Occipital lobe (tissue), 2 donors: ENCODE results near the gene CLEC4C. TPM values are rescaled to one million over a fixed set of nuclear protein-coding genes. Genes with fewer than 3 reads are reported as not detected.
"Not testable (repeated sequence)": the region's sequence is repeated elsewhere in the genome, so short reads cannot be mapped to it uniquely, and the experiment has no call there.

Experiments used
- DNase-seq: peaks from one replicate; lab custom pipeline; 2025; lab: John Stamatoyannopoulos, UW
- total RNA-seq: library from RNA; depleted of rRNA; stranded (reverse); fragments of >200 nt; gene quantifications from one replicate; pipeline ENCODE4 v1.2.3, GENCODE V29; 2014

Gene CLEC4C, protein sequence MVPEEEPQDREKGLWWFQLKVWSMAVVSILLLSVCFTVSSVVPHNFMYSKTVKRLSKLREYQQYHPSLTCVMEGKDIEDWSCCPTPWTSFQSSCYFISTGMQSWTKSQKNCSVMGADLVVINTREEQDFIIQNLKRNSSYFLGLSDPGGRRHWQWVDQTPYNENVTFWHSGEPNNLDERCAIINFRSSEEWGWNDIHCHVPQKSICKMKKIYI
- not detected for total RNA-seq

DNA sequence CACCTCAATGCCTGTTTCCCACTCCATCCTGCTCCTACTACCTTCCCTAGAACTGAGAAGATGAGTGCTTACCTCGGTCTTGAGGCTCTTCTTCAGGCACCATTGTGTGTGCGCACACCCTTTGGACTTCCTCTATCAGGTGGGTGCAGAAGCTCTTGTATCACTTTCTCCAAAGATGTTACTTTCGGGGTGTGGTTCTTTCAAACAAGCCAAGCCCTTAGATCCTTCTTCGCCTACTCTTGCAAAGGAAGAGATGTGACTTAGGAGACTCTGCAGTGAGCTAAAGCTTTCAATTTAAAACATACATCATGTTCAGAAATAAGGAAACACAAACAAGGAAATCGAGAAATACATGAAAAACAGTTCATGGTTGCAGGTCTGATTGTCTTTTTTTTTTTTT lies at the start of gene CLEC4C:
CLEC4C (minus strand) TSS at position 130 of the 400 bp plus-strand sequence; CDS start at position 103, 27 bp downstream.
- DNase-seq: no peak

DNA sequence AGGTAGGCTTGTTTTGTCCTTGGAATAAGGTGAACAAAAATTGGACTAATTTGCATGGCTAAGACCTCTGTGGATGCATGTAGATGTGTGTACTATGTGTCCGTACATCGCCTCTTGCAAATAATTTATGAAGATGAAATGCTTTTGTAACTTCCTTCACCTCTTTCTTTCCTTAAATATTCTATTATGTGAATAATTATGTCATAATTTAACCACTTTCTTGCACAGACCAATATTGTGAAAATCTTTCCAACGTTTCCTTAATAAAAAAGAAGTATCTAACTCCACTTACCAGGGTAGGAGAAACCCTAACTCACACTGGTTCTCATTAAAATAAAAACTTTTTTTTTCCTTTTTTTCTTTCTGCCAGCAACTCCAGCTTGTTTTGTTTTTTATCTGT lies 46.0 kb upstream of the CLEC4C start:
- no peak for DNase-seq

- not testable (repeated sequence) for DNase-seq
These were observed 41.8 kb upstream of the CLEC4C start, which contains the start of gene NANOG for GRCh38 chr12:7788884-7789528. TSS of gene NANOG (plus strand) at chr12:7789402. CDS start at chr12:7789615, 213 bp downstream.

DNA sequence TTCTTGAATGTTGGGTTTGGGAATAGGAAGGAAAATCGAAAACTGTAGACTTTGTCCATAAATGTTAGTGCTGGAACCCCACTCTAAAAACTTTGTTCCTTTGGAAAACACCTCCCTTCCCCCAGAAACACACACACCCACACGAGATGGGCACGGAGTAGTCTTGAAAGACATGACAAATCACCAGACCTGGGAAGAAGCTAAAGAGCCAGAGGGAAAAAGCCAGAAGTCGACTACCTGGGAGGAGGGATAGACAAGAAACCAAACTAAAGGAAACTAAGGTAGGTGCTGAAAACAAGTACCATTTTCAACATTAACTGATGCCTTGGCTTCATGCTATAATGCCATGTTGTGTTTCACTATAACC lies 41.1 kb upstream of the CLEC4C start:
- no peak for DNase-seq

DNA sequence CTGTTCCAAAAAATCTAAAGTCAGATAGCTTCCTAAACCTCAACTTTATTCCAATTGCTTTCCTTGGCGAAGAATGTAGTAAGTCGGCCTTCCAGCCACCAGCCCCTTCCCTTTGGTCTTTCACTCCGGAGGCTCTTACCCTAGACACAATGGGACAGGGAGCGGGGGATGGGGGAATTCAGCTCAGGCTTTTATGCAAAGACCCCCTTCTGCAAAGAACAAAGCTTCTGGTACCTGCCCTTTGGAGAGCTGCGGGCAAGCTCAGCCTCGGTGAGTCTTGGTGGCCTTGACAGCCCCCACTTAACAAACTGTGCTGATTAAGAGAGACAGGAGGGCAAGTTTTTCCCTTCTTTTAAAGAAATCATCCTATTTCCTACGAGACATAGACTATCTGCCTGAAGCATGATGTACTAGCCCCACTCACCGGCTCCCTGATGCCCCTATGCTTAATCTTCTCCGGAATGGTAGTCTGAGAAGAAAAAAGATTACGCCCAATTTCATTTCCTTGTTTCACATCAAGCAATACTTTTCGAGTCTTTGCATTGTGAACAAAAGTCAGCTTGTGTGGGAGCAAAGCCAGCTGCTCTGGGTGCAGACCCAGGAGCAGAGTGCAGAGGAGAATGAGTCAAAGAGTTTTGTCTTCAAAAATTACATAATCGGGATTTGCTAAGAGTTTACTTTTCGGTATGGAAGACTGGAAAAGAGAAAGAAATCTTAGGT lies 40.6 kb upstream of the CLEC4C start:
- DNase-seq: no peak

DNA sequence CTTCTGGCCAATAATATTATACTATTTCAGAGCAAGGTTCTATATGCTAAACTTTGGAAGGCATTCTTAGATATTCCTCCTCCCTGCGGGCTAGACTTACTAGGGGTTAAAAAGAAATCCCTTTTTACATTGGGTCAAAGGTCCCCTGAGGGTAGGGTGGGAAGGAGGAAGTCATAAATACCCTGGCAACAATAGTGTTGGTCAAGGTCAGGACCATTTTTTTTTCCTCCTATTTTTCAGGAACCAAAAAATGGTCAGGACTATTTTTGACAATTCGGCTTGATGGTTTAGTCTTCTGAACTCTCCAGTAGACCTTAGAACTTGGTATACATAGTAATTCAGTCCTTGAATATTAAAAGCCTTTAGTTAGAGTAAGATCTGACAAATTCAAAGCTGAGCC lies 37.5 kb upstream of the CLEC4C start:
- DNase-seq: no peak

- not testable (repeated sequence) for DNase-seq
These were observed 36.3 kb upstream of the CLEC4C start for GRCh38 chr12:7783433-7783832.

- DNase-seq: no peak
These were observed 34.9 kb upstream of the CLEC4C start for GRCh38 chr12:7782055-7782454.

DNA sequence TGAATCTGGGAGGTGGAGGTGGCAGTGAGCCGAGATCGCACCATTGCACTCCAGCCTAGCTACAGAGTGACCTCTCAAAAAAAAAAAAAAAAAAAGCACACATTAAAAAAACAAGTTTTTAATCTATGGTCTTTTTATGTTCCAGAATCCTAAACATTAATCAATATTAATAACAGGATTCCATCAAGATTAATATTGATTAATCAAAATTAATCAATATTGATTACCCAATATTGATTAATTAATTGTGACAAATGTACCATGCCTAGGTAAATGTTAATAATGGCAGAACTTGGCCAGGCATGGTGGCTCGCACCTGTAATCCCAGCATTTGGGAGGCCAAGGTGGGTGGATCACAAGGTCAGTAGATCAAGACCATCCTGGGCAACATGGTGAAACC lies 34.1 kb upstream of the CLEC4C start:
- no peak for DNase-seq

DNA sequence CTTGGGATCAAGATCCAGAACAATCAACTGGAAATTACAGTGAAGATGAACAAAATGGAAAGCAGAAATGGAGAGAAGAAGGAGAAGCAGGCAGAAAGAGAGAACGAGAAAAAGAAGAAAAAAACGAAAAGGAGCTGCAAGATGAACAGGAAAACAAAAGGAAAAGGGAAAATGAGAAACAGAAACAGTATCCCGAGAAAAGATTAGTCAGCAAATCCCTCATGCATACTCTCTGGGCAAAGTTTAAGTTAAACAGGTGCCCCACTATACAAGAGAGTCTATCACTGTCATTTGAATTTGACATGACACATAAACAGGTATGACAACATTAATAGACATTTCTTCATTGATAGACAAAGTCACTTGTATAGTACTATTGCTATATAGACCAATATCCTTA lies 22.8 kb upstream of the CLEC4C start:
- no peak for DNase-seq

GRCh38 chr12:7758766-7759140 lies 11.6 kb upstream of the CLEC4C start:
- no peak for DNase-seq

DNA sequence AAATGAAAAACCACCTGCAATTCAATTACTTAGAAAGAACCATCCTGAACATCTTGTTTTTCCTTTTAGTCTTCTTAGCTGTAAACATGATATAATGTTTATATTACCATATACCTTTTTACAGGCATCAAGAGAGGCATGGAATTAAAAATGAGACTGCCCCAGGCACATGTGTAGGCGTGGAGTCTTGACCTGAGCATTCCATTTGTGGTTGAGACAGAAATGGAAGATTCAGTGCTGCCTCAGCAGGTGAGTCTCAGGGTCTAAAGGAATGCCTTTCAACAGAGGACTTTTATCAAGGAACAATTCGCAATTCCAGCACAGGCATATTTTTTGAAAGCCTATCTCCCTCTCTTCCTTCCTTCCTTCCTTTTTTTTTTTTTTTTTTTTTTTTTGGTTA lies 9.8 kb upstream of the CLEC4C start:
- DNase-seq: no peak

DNA sequence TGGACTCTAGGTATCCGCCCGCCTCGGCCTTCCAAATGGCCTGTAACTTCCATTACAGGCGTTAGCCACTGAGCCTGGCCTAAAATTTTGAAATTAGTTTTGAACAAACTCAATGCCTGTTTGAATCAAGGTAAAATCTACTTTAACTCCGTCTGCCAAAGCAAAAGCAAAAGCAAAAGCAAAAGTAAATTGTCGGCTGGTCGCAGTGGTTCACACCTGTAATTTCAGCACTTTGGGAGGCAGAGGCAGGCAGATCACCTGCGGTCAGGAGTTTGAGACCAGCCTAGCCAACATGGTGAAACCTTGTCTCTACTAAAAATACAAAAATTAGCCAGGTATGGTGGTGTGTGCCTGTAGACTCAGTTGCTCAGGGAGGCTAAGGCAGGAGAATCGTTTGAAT lies 8.5 kb upstream of the CLEC4C start:
- DNase-seq: not testable (repeated sequence)

- not testable (repeated sequence) for DNase-seq
These were observed 5.1 kb upstream of the CLEC4C start for GRCh38 chr12:7751941-7752922.

DNA sequence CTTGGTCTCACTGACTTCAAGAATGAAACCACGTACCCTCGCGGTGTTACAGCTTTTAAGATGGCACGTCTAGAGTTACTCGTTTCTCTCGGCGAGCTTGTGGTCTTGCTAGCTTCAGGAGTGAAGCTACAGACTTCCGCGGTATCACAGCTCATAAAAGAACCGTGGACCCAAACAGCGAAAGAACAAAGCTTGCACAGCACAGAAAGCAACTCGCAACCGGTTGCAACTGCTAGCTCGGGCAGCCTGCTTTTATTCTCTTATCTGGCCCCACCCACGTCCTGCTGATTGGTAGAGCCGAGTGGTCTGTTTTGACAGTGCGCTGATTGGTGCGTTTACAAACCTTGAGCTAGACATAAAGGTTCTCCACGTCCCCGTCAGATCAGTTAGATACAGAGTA lies 4.2 kb upstream of the CLEC4C start:
- no peak for DNase-seq

DNA sequence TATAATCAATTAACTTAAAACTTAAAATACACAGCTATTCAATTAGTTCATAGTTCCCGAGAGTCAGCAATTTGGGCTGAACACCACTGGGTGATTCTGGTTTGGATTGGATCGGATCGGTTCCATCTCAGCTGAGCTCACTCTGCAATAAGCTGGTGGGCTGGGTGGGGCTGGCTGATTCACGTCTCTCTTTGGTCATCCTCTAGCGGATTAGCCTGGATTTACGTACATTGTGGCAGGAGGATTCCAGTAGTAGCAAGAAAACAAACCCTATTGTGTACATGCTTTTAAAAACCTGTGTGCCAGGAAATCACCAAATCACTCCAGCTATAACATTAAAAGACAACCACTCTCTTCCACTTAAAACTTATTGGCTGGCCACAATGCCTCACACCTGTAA lies 3.2 kb upstream of the CLEC4C start:
- DNase-seq: no peak

- no peak for DNase-seq
These were observed 2.3 kb upstream of the CLEC4C start for GRCh38 chr12:7749442-7749841.

DNA sequence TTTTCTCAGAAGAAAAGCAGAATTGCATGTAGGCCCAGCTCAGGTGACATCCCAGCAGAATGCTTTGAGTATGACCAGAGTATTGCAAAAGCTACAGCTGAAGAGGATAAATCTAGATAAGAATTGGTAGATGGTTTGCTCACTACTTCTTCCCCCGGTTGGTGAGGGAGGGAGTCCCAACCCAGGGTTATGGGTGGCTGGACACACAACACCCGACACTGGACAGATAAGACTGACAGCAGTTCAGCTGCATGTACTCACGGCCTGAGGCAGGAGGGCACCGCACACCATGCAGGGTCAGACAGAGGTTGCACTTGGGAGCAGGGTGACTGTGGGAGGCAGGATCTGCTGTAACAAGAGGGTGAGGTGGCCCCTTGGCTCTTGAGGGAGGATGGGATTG lies 1.7 kb upstream of the CLEC4C start:
- no peak for DNase-seq

DNA sequence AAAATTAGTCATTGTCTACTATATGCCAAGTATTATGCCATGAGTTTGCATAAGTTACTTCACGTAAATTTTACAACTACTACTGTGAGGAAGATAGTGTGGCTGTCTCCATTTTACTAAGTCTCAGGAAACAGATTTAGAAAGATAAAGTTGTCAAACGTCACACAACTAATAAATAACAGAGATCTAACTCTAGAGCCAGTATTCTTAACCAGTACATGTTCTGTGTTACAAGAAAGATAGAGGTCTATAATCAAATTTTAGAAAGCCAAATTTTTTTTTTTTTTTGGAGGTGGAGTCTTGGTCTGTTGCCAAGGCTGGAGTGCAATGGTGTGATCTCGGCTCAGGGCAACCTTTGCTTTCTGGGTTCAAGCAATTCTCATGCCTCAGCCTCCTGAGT lies 14.2 kb downstream of the CLEC4C start:
- no peak for DNase-seq

DNA sequence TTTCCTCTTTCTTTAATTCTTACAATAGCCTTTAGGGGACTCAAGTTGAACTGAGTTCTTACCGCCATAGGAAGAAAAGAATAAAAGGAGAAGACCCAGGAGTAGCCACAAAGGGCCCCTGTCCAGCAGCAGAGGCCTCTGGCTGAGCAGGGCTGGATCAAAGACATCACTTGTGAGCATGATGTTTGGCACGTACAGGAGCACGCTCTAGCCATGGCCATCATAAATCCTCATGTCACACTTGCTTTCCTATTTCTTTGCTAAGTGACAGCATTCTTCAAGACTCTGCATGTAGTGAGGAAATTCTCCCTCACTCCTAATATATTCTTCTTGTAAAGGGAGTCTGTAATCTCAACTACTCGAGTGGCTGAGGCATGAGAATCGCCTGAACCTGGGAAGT lies 15.7 kb downstream of the CLEC4C start:
- DNase-seq: no peak

DNA sequence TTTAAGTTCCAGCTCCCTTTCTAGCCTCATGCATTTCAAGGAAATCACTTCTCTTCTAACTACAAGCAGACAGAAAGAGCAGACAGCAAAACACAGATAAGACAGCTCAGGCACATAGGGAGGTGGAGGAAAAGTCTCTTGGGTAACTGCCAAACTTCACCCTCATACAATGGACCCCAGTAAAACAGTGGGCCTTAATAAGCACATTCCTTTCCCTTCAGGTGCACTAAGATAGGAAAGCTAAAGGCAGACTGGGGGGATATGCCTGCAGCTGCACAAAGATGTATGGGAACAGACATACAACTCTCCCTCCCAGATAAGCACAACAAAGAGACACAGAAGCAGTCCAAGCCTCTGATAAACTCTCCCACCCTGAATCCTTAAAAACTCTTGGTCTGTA lies 16.2 kb downstream of the CLEC4C start:
- DNase-seq: not testable (repeated sequence)

DNA sequence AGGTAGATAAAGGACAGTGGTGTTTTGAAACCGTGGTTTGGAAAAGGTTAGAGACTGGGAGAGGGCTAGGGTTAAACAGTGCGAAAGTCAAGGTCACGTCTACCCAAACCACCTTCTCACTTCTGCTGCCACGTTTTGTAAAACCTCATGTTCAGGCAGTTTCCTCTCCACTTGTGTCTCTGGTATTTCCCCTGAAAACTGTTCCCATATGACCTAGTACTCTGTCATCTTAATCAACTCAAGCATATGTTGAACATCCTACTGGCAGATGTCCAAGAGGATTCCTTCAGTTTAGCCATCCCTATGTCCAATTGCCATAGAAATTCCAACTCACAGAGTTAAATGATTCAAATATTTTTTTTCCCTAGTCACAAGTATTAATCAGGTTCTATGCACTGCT lies 17.4 kb downstream of the CLEC4C start:
- DNase-seq: no peak
